Body of pancreas (tissue), 4 donors: ENCODE data around the gene KTN1.

Source experiments
- POLR2A ChIP-seq, 3 donors: fragments of 450-650 bp; IDR thresholded peaks; one replicate each; pipeline ENCODE4 v1.6.1; 2016; ENCODE audit warnings: antibody characterized with exemption in 3 of 3, mild to moderate bottlenecking in 2 of 3
- TF ChIP-seq, protein P1 (sequence below), 7 experiments: fragments of 450-650 bp in 4 of 7; fragments of 200-600 bp in 3 of 7; sonication (generic) in 3 of 7; IDR thresholded peaks; one replicate each; pipeline ENCODE4 v1.5.1; 2016 to 2019; ENCODE audit warnings: antibody characterized with exemption in 7 of 7

GRCh38 chr14:55589171-55589570 lies 9.2 kb downstream of the KTN1 start:
- no peak for TF ChIP-seq POLR2A (IDR thresholded peaks at IDR 0.05)
- TF ChIP-seq, protein P1, sequence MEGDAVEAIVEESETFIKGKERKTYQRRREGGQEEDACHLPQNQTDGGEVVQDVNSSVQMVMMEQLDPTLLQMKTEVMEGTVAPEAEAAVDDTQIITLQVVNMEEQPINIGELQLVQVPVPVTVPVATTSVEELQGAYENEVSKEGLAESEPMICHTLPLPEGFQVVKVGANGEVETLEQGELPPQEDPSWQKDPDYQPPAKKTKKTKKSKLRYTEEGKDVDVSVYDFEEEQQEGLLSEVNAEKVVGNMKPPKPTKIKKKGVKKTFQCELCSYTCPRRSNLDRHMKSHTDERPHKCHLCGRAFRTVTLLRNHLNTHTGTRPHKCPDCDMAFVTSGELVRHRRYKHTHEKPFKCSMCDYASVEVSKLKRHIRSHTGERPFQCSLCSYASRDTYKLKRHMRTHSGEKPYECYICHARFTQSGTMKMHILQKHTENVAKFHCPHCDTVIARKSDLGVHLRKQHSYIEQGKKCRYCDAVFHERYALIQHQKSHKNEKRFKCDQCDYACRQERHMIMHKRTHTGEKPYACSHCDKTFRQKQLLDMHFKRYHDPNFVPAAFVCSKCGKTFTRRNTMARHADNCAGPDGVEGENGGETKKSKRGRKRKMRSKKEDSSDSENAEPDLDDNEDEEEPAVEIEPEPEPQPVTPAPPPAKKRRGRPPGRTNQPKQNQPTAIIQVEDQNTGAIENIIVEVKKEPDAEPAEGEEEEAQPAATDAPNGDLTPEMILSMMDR (IDR thresholded peaks at IDR 0.05) = no peak
